GM19023 (cell line): ENCODE results near the gene INTS1.

ENCODE experiments used
- ATAC-seq: cut with Tn5 transposase; IDR thresholded peaks from one replicate; pipeline ENCODE4 v1.9.1; 2021; ENCODE audit warnings: mild to moderate bottlenecking, moderate library complexity; ENCODE audit not compliant: unreplicated experiment

Gene INTS1, protein sequence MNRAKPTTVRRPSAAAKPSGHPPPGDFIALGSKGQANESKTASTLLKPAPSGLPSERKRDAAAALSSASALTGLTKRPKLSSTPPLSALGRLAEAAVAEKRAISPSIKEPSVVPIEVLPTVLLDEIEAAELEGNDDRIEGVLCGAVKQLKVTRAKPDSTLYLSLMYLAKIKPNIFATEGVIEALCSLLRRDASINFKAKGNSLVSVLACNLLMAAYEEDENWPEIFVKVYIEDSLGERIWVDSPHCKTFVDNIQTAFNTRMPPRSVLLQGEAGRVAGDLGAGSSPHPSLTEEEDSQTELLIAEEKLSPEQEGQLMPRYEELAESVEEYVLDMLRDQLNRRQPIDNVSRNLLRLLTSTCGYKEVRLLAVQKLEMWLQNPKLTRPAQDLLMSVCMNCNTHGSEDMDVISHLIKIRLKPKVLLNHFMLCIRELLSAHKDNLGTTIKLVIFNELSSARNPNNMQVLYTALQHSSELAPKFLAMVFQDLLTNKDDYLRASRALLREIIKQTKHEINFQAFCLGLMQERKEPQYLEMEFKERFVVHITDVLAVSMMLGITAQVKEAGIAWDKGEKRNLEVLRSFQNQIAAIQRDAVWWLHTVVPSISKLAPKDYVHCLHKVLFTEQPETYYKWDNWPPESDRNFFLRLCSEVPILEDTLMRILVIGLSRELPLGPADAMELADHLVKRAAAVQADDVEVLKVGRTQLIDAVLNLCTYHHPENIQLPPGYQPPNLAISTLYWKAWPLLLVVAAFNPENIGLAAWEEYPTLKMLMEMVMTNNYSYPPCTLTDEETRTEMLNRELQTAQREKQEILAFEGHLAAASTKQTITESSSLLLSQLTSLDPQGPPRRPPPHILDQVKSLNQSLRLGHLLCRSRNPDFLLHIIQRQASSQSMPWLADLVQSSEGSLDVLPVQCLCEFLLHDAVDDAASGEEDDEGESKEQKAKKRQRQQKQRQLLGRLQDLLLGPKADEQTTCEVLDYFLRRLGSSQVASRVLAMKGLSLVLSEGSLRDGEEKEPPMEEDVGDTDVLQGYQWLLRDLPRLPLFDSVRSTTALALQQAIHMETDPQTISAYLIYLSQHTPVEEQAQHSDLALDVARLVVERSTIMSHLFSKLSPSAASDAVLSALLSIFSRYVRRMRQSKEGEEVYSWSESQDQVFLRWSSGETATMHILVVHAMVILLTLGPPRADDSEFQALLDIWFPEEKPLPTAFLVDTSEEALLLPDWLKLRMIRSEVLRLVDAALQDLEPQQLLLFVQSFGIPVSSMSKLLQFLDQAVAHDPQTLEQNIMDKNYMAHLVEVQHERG (N-terminal part only)

GRCh38 chr7:1503816-1504775, at the start of gene INTS1:
Gene INTS1, minus strand, starts transcription at chr7:1504389. Its CDS starts 429 bp downstream, at chr7:1503960.
- peak; percentile 80 for ATAC-seq

- no peak for ATAC-seq
Observed at GRCh38 chr7:1553512-1554210, 49.5 kb upstream of the INTS1 start.

DNA sequence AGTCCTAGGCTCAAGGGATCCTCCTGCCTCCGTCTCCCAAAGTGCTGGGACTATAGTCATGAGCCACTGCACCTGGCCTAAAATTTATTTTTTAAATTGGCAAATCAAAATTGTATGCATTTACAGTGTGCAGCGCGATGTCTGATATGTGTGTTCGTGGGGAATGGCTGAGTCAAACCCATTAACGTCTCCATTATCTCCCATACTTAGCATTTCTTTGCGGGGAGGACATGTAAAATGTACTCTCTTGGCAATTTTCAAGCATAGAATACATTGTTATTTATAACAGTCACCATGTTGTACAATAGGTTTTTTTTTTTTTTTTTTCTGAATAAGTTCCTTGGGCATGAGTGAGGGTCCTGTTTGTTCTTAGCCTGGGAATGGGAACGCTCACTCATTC, 48.0 kb upstream of the INTS1 start:
- ATAC-seq: no peak

DNA sequence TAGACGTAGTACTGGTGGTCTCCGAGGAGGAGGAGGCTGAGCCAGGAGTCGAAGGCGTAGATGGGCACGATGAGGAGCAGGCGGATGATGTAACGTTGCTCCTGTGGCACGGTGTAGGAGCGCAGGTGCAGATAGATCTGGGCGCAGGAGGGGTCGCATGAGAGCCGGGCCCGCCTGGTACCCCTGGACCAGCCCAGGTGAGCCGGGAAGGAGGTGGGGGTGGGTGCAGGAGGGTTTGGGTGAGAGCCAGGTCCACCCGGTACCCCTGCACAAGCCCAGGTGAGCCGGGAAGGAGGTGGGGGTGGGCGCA, 46.6 kb upstream of the INTS1 start:
- no peak for ATAC-seq

GRCh38 chr7:1550005-1550845, 46.0 kb upstream of the INTS1 start:
- ATAC-seq: no peak

DNA sequence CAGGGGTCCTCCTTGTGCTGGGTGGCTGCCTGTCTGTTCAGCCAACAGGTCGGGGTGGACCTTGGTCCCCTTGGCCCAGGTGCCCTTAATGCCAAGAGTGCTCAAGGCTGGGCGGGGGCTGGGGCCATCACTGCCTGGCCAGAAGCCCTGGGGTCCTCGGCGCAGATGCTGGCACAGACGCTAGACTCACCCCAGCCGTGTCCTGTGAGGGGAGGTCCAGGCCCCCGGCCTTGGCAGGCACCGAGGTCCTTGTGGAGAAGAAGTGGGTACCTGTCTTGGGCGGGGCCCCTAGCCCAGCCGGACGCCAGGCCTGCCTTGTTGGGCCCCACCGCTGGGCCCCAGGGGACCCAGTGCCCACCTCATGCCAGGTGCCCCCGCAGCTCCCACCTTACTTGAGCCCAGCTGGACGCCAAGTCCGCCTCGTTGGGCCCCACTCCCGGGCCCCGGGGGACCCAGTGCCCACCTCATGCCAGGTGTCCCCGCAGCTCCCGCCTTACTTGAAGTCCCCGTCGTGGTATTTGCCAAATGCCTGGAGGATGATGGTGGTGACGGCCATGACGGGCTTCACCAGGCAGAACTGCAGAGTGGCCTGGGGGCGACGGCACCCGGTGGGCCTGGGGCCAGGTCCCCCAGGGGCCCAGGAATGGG, 45.3 kb upstream of the INTS1 start:
- no peak for ATAC-seq

- ATAC-seq: no peak
Observed at GRCh38 chr7:1548944-1549343, 44.8 kb upstream of the INTS1 start.

DNA sequence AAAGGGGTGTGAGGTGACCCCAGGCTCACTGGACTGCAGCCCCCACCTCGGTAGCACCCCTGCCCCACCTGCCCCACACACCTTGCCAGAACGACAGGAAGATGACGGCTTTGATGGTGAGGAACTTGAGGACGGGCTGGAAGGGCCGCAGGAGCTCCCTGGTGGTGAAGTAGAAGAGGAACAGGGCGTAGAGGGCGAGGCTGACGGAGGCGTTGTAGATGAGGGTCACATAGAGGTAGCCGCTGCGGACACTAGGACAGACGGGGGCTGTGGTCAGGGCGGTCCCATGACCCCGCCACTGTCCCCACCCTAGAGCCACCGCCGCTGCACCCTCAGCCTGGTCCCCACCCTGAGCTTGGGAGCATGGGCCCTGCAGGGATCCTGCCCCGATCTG, 44.2 kb upstream of the INTS1 start:
- no peak for ATAC-seq

DNA sequence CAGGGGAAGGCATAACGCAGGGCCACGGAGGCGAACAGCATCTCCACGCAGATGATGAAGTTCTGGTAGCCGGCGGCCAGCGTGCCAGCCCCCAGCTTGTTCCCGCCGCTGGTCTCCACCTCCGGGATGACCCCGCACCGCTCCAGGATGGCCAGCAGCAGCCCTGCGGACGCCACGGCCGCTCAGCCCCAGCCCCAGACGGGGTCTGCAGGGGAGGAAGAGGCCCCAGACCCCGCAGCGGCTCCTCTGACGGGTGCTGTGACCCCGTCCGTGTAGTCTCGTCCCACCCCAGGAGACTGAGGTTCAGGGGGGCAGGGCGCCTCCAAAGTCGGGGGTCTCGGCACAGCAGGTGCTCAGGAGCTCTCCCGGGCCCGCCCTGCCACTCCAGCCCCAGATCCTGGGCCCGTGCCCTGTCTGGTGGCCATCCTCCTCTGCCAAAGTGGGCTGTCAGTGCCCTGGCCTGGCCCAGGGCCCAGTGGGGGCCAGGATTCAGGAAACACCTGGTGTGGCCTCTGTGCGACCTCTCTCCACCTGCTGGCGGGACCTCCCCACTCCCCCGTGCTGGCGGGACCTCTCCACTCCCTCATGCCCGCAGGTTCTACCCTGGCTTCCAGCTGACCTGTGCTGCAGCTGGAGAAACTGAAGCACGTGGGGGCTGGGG, 43.7 kb upstream of the INTS1 start:
- ATAC-seq: no peak

GRCh38 chr7:1546909-1547776, 43.0 kb upstream of the INTS1 start:
- ATAC-seq: no peak

DNA sequence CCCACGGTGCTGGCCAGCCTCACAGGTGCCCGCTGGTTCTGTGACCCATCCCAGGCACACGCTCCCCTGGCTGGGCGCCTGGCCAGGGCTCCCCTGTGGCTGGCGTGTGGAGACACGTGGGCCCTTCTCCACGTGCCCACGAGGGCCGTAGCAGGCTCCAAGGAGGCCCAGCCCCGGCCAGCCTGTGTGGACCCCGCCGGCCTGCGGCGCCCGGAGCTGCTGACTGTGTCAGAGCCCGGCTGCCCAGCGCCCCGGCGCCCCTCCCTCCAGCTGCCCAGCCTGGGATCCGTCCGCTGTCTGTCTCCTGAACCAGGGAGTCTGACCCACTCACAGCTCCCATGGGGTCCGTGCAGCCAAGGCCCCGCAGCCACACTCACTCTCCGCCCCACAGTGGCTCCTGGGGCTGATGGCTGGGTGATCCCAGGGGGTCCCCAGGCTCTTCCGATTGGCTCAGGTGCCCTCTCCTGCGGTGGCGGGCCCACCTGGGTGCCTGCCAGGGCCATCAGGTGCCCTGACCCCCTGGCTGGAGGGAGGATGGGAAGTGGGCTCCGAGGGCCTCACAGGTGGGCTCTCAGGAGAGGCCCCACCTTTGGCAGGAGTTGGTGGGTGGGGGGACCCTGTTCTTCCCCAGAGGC, 42.2 kb upstream of the INTS1 start:
- ATAC-seq: no peak

GRCh38 chr7:1545417-1546246, 41.4 kb upstream of the INTS1 start:
- no peak for ATAC-seq

DNA sequence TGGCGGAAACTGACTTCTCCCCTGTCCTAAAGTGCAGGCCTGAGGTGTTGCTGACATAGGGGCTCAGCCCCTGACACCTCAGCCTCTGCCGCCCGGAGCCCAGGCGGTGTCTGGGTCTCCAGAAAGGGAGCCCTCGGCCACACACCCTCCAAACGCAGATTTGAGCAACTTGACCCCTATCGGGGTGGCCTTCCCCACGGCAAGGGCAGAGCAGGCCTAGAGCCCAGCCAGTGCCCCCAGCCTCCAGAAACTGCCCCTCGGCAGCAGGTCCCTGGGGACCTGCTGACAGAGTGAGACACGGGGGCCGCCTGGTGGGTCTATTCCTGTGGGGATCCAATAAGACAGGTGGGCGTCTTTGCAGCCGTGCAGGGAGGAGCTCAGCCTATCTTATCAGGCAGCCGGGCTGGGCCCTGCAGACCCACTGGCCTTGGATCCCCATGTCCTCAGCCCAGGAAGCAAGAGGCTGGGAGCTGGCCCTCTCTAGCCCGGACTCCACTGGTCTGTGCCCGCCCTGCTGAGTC, 40.8 kb upstream of the INTS1 start:
- no peak for ATAC-seq

- no peak for ATAC-seq
Observed at GRCh38 chr7:1544178-1544895, 40.1 kb upstream of the INTS1 start.

DNA sequence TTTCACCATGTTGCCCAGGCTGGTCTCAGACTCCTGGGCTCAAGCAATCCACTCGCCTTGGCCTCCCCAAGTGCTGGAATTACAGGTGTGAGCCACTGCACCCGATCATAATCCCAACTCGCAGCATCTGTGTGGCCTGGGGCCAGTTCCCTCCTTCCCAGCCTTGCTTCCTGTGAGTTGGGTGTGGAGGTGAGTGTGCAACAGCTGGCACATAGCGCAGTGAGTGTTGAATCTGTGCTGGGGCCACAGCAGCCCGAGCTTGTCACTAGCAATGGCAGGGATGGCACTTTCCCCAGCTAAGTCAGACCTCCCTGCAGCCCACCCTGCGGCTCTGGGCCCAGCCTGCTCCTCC, 39.6 kb upstream of the INTS1 start:
- ATAC-seq: no peak
